ENCODE data around the gene CDKL4. TPM values are rescaled to one million over a fixed set of nuclear protein-coding genes. Genes with fewer than 3 reads are reported as not detected.

CDKL4 gene
- total RNA-seq, 2 donors from 2014 or later, result 0.24 TPM; not detected in 1

- Histone ChIP-seq H3K9me3 (ENCODE audit: control insufficient read depth, low read length) (no peaks in the 10 kb centered on the region), H3K9ac (ENCODE audit: extremely low read depth, low read length, poor library complexity, severe bottlenecking) (no peak overlapping the region), H3K27me3 (ENCODE audit: control insufficient read depth, insufficient read depth, low read length, poor library complexity, severe bottlenecking) (no peaks in the 10 kb centered on the region), H3K27ac (ENCODE audit: low read depth, low read length) (no peak overlapping the region), H3K36me3 (ENCODE audit: control insufficient read depth, insufficient read depth, low read length) (no peaks in the 10 kb centered on the region), H3K4me3 (ENCODE audit: low read length) (no peak overlapping the region), H3K4me1 (ENCODE audit: control insufficient read depth, insufficient read depth, low read length) (no peaks in the 10 kb centered on the region)
- Mint-ChIP-seq H3K36me3 (ENCODE audit: low read depth) (no peaks in the 10 kb centered on the region), H3K4me1 (peaks cover 5% of the 10 kb centered on the region), H3K9me3 (no peaks in the 10 kb centered on the region), H3K27ac (no peak overlapping the region), H3K4me3 (no peak overlapping the region), H3K27me3 (ENCODE audit: insufficient read depth) (no peaks in the 10 kb centered on the region)
- WGBS, 2 experiments (ENCODE audit: insufficient coverage in 1 of 2, insufficient read length in 1 of 2), result 95% methylated on average over 1 of the region's 1 CpG; no CpG with 5 or more reads in 1 of the 2 experiments
- no peak for DNase-seq
- TF ChIP-seq CTCF (conservative IDR thresholded peaks at IDR 0.05), result no peak
Observed at GRCh38 chr2:39128919-39129391, 114.8 kb downstream of the CDKL4 start.

- H3K9me3 Mint-ChIP-seq, result no peaks in the 10 kb centered on the region
Observed at GRCh38 chr2:39127973-39128372, 115.8 kb downstream of the CDKL4 start.

More at GRCh38 chr2:39127973-39128372, 115.8 kb downstream of the CDKL4 start:
- peaks cover 5% of the 10 kb centered on the region for H3K4me1 Mint-ChIP-seq
- Histone ChIP-seq H3K9ac (ENCODE audit: extremely low read depth, low read length, poor library complexity, severe bottlenecking) (no peak overlapping the region), H3K27me3 (ENCODE audit: control insufficient read depth, insufficient read depth, low read length, poor library complexity, severe bottlenecking) (no peaks in the 10 kb centered on the region), H3K4me1 (ENCODE audit: control insufficient read depth, insufficient read depth, low read length) (no peaks in the 10 kb centered on the region), H3K9me3 (ENCODE audit: control insufficient read depth, low read length) (no peaks in the 10 kb centered on the region), H3K27ac (ENCODE audit: low read depth, low read length) (no peak overlapping the region), H3K4me3 (ENCODE audit: low read length) (no peak overlapping the region), H3K36me3 (ENCODE audit: control insufficient read depth, insufficient read depth, low read length) (no peaks in the 10 kb centered on the region)
- no peaks in the 10 kb centered on the region for H3K27me3 Mint-ChIP-seq (ENCODE audit: insufficient read depth)
- no peak overlapping the region for H3K4me3 Mint-ChIP-seq
- DNase-seq, result no peak
- no peak overlapping the region for H3K27ac Mint-ChIP-seq
- 89 to 92% methylated on average over 1 of the region's 1 CpG for WGBS, 2 experiments (ENCODE audit: insufficient coverage in 1 of 2, insufficient read length in 1 of 2)
- TF ChIP-seq CTCF (conservative IDR thresholded peaks at IDR 0.05), result no peak
- no peaks in the 10 kb centered on the region for H3K36me3 Mint-ChIP-seq (ENCODE audit: low read depth)

Other genes with a start within 250 kb of the CDKL4 start
- 10 to 100 TPM; 34.0 to 39.0 TPM for gene SOS1, start 122.9 kb downstream of the CDKL4 start, total RNA-seq
- gene MAP4K3, start 193.3 kb upstream of the CDKL4 start, total RNA-seq, result 10 to 100 TPM; 39.1 to 45.5 TPM